Epithelial cell of esophagus (primary cell): ENCODE measurements around the gene ENPP1.

Experiments used
- DNase-seq: peaks from one replicate; pipeline ENCODE4 v3.0.0; 2010; ENCODE audit warnings: low read depth
- H3K4me3 ChIP-seq: 2 replicates; pipeline ENCODE4 v1.5.1; 2011; ENCODE audit warnings: mild to moderate bottlenecking, low read length, control low read depth
- CTCF ChIP-seq: IDR thresholded peaks from 2 replicates; pipeline ENCODE4 v1.5.1; 2011; ENCODE audit warnings: low read depth, mild to moderate bottlenecking, low read length, control low read depth, inconsistent platforms; ENCODE audit not compliant: insufficient read depth; ENCODE audit errors: missing control alignments

Gene ENPP1

GRCh38 chr6:131792091-131792496 is 15.7 kb upstream of the ENPP1 start:
- peak; percentile 39 for DNase-seq
- TF ChIP-seq CTCF: no peak
- no peak overlapping the region for H3K4me3 ChIP-seq

- TF ChIP-seq CTCF: no peak
- no peak overlapping the region for H3K4me3 ChIP-seq
- no peak for DNase-seq
These were observed 12.5 kb upstream of the ENPP1 start for GRCh38 chr6:131795366-131795765.

- DNase-seq: no peak
- no peak for TF ChIP-seq CTCF
- H3K4me3 ChIP-seq: no peak overlapping the region
These were observed 5.5 kb upstream of the ENPP1 start for GRCh38 chr6:131802347-131802746.

- H3K4me3 ChIP-seq: no peak overlapping the region
- TF ChIP-seq CTCF: no peak
- no peak for DNase-seq
These were observed 4.6 kb upstream of the ENPP1 start for GRCh38 chr6:131803007-131803769.

GRCh38 chr6:131804131-131804530 is 3.7 kb upstream of the ENPP1 start:
- TF ChIP-seq CTCF: no peak
- no peak for DNase-seq
- H3K4me3 ChIP-seq: no peak overlapping the region

- DNase-seq: no peak
- H3K4me3 ChIP-seq: peak overlapping the region; percentile 20
- no peak for TF ChIP-seq CTCF
These were observed 538 bp upstream of the ENPP1 start for GRCh38 chr6:131807321-131807643.
